ENCODE measurements around the gene PLLP.

DNA sequence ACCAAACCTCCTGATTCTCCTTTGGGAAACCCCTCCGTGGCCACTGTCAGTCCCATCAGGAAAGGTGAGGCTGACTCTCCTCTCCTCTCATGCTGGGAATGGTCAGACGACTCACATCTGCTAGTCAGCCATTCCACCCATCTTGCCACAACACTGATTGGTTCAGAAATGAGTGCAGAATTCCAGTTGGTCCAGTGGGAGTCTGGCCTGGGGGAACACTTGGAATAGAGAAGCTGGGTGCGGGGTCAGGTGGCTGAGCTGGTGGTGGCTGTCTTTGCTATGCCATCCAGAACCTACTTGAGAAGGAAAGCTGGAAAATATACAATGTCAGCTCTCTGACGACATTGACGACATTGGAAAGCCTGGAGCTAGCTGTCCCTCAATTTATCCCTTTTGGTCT is 23.6 kb upstream of the PLLP start:
- TF ChIP-seq, protein P1, sequence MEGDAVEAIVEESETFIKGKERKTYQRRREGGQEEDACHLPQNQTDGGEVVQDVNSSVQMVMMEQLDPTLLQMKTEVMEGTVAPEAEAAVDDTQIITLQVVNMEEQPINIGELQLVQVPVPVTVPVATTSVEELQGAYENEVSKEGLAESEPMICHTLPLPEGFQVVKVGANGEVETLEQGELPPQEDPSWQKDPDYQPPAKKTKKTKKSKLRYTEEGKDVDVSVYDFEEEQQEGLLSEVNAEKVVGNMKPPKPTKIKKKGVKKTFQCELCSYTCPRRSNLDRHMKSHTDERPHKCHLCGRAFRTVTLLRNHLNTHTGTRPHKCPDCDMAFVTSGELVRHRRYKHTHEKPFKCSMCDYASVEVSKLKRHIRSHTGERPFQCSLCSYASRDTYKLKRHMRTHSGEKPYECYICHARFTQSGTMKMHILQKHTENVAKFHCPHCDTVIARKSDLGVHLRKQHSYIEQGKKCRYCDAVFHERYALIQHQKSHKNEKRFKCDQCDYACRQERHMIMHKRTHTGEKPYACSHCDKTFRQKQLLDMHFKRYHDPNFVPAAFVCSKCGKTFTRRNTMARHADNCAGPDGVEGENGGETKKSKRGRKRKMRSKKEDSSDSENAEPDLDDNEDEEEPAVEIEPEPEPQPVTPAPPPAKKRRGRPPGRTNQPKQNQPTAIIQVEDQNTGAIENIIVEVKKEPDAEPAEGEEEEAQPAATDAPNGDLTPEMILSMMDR (IDR thresholded peaks at IDR 0.05), result no peak
- no peak for TF ChIP-seq POLR2A (IDR thresholded peaks at IDR 0.05)

Measured in lower leg skin (tissue), 3 donors.